IMR-90 (cell line): ENCODE data around the gene TBC1D16. TPM values are rescaled to one million over a fixed set of nuclear protein-coding genes. Genes with fewer than 3 reads are reported as not detected.

Experiments
- ATAC-seq: fragments of 200-7000 bp; cut with Tn5 transposase; 2 replicates; pipeline ENCODE4 v1.9.1; 2020; ENCODE audit warnings: low read depth, mild to moderate bottlenecking, moderate library complexity
- BruUV-seq: library from RNA; stranded (reverse); fragments of 400-500 nt; replicated peaks from 2 replicates; lab custom pipeline; 2021; lab: Mats Ljungman, UMichigan
- CTCF ChIA-PET: fragments of 300-600 bp; formaldehyde crosslinking; extraction: SDS; loops from one replicate; lab custom pipeline; 2021; ENCODE audit warnings: antibody characterized with exemption; lab: Yijun Ruan, JAX
- POLR2A ChIA-PET: fragments of 300-600 bp; sonication (Branson Sonifier 250); formaldehyde crosslinking; loops from one replicate; lab custom pipeline; 2022; ENCODE audit warnings: antibody characterized with exemption; ENCODE audit not compliant: unreplicated experiment; lab: Charles Lee
- DNase-seq: peaks from one replicate; pipeline ENCODE4 v3.0.0; 2013
- H2AFZ ChIP-seq: replicated peaks from 2 replicates; pipeline ENCODE3; 2013; ENCODE audit warnings: low read length, mild to moderate bottlenecking; ENCODE audit not compliant: poor library complexity
- H2AK5ac ChIP-seq: 2 replicates; pipeline ENCODE4 v1.6.1; 2013; ENCODE audit warnings: low read depth, low read length, inconsistent platforms
- H2AK9ac ChIP-seq: replicated peaks from 2 replicates; pipeline ENCODE3; 2013; ENCODE audit warnings: mild to moderate bottlenecking, low read depth, low read length, moderate library complexity; ENCODE audit not compliant: poor library complexity
- H2BK120ac ChIP-seq: 2 replicates; pipeline ENCODE4 v1.6.1; 2013; ENCODE audit warnings: low read depth, low read length, inconsistent platforms
- H2BK15ac ChIP-seq: 3 replicates; pipeline ENCODE4 v1.6.1; 2013; ENCODE audit warnings: low read depth, low read length, inconsistent platforms
- H2BK20ac ChIP-seq: 2 replicates; pipeline ENCODE4 v1.6.1; 2013; ENCODE audit warnings: low read depth, mild to moderate bottlenecking, inconsistent platforms, low read length, moderate library complexity
- H2BK5ac ChIP-seq: 2 replicates; pipeline ENCODE4 v1.6.1; 2013; ENCODE audit warnings: mild to moderate bottlenecking, low read depth, low read length, inconsistent platforms; ENCODE audit not compliant: poor library complexity, severe bottlenecking
- H3K14ac ChIP-seq: replicated peaks from 2 replicates; pipeline ENCODE4 v1.6.1; 2013; ENCODE audit warnings: low read depth, low read length, inconsistent platforms
- H3K18ac ChIP-seq: 2 replicates; pipeline ENCODE4 v1.6.1; 2013; ENCODE audit warnings: low read depth, low read length, control low read depth
- H3K23ac ChIP-seq: 2 replicates; pipeline ENCODE4 v1.6.1; 2013; ENCODE audit warnings: low read depth, low read length, inconsistent platforms
- H3K27ac ChIP-seq: 2 replicates; pipeline ENCODE4 v1.5.1; 2013; ENCODE audit warnings: mild to moderate bottlenecking, control low read depth, low read length; ENCODE audit not compliant: insufficient read depth
- H3K27me3 ChIP-seq: 2 replicates; pipeline ENCODE4 v1.6.1; 2013; ENCODE audit warnings: low read length; ENCODE audit not compliant: control insufficient read depth, insufficient read depth
- H3K36me3 ChIP-seq: 2 replicates; pipeline ENCODE4 v1.6.1; 2013; ENCODE audit warnings: low read length, mixed read lengths; ENCODE audit not compliant: control insufficient read depth, insufficient read depth
- H3K4ac ChIP-seq: 2 replicates; pipeline ENCODE4 v1.6.1; 2013; ENCODE audit warnings: low read depth, low read length, inconsistent platforms
- H3K4me1 ChIP-seq: 2 replicates; pipeline ENCODE4 v1.6.1; 2013; ENCODE audit warnings: low read length, mixed read lengths; ENCODE audit not compliant: control insufficient read depth, insufficient read depth
- H3K4me2 ChIP-seq: 2 replicates; pipeline ENCODE4 v1.6.1; 2013; ENCODE audit warnings: low read depth, mild to moderate bottlenecking, control low read depth, low read length, moderate library complexity
- H3K4me3 ChIP-seq: 2 replicates; pipeline ENCODE4 v1.5.1; 2013; ENCODE audit warnings: low read depth, mild to moderate bottlenecking, control low read depth, low read length, moderate library complexity; ENCODE audit not compliant: insufficient read depth
- H3K56ac ChIP-seq: 2 replicates; pipeline ENCODE4 v1.6.1; 2013; ENCODE audit warnings: low read length, inconsistent platforms; ENCODE audit not compliant: insufficient read depth; ENCODE audit errors: extremely low read depth
- H3K79me1 ChIP-seq, 2 experiments: 2 replicates each; pipeline ENCODE4 v1.6.1; 2013; ENCODE audit warnings: low read length in 2 of 2, inconsistent platforms in 1 of 2, low read depth in 1 of 2
- H3K9ac ChIP-seq: 2 replicates; pipeline ENCODE4 v1.6.1; 2013; ENCODE audit warnings: low read depth, low read length, control low read depth
- H3K9me1 ChIP-seq: 2 replicates; pipeline ENCODE4 v1.6.1; 2013; ENCODE audit warnings: low read length, inconsistent platforms; ENCODE audit not compliant: insufficient read depth
- H3K9me3 ChIP-seq: 2 replicates; pipeline ENCODE4 v1.6.1; 2013; ENCODE audit warnings: low read length; ENCODE audit not compliant: control insufficient read depth, insufficient read depth
- H4K20me1 ChIP-seq: 2 replicates; pipeline ENCODE4 v1.6.1; 2013; ENCODE audit warnings: low read length, inconsistent platforms; ENCODE audit not compliant: insufficient read depth
- H4K5ac ChIP-seq: 2 replicates; pipeline ENCODE4 v1.6.1; 2013; ENCODE audit warnings: mild to moderate bottlenecking, low read depth, low read length, control low read depth
- H4K8ac ChIP-seq, 2 experiments: 2 replicates each; pipeline ENCODE4 v1.6.1; 2013; ENCODE audit warnings: low read depth in 2 of 2, low read length in 2 of 2, control low read depth in 1 of 2, inconsistent platforms in 1 of 2
- H4K91ac ChIP-seq: 2 replicates; pipeline ENCODE4 v1.6.1; 2013; ENCODE audit warnings: low read depth, low read length, inconsistent platforms; ENCODE audit not compliant: insufficient read depth
- MAFK ChIP-seq: IDR thresholded peaks from 2 replicates; pipeline ENCODE4 v1.6.1; 2012; ENCODE audit warnings: low read depth, low read length, improper control_type of control experiment
- POLR2A ChIP-seq: IDR thresholded peaks from 2 replicates; pipeline ENCODE4 v1.6.1; 2012; ENCODE audit warnings: mild to moderate bottlenecking, low read depth, low read length
- WGBS, 2 experiments: methylation state at CpG; one replicate each; pipeline versions ENCODE4 v1.1.5 to v1.1.7; 2013; ENCODE audit warnings: missing lambda C conversion rate in 2 of 2; ENCODE audit not compliant: insufficient read length in 1 of 2; ENCODE audit errors: extremely low coverage in 2 of 2; 5-methylcytosine and 5-hydroxymethylcytosine counted together
- dilution Hi-C: fragments of 300-500 bp; cut with HindIII; formaldehyde crosslinking; loops from one replicate; pipeline ENCODE4 v1.14.3; 2018; ENCODE audit warnings: low sequenced_read_pairs; ENCODE audit not compliant: unreplicated experiment
- in situ Hi-C: fragments of 300-500 bp; cut with MboI; formaldehyde crosslinking; loops from 3 replicates; pipeline ENCODE4 v1.14.3; 2019; ENCODE audit warnings: low sequenced_read_pairs, inconsistent platforms, mixed read lengths
- intact Hi-C: fragments of 100-400 bp; cut with micrococcal nuclease; formaldehyde crosslinking; loops from 2 replicates; pipeline ENCODE4 v1.10.0; 2022
- polyA plus RNA-seq, 3 experiments: library from polyadenylated mRNA; depleted of rRNA; stranded (reverse); fragments of >200 nt; gene quantifications; 2 replicates each; pipeline ENCODE4 v1.2.3, GENCODE V29; 2012; ENCODE audit warnings: low replicate concordance in 1 of 3
- total RNA-seq: library from RNA; depleted of rRNA; stranded (reverse); fragments of >200 nt; gene quantifications from 2 replicates; pipeline ENCODE4 v1.2.3, GENCODE V29; 2012

The TBC1D16 gene
- total and polyA plus RNA-seq, 2 of the 4 experiments (the other 2 are of a cell fraction), result 10.1 to 16.7 TPM

- no peak overlapping the region for H3K4me2 ChIP-seq
- no peak overlapping the region for H3K4me3 ChIP-seq
- no peak overlapping the region for H2BK120ac ChIP-seq
- no peaks in the 10 kb centered on the region for H3K36me3 ChIP-seq
- H4K20me1 ChIP-seq, result no peaks in the 10 kb centered on the region
- DNase-seq, result peak; percentile 26
- no peak overlapping the region for H4K91ac ChIP-seq
- no peak overlapping the region for H2AFZ ChIP-seq
- BruUV-seq, result no TSS peak
- H3K9me3 ChIP-seq, result peaks cover 2% of the 10 kb centered on the region; the same call in 1 of the 2 replicates
- no peak overlapping the region for H2BK15ac ChIP-seq
- intact Hi-C loops (no loop called here), in situ Hi-C loops (no loop called here), dilution Hi-C loops (no loop called here)
- H2BK5ac ChIP-seq, result no peak overlapping the region
- CTCF ChIA-PET, result interaction anchor here (1.1 kb wide), 1 partner anchor 9 kb away, joined by 3 read pairs; no protein-coding TSS in a partner anchor
- H3K9ac ChIP-seq, result no peak overlapping the region
- no peak overlapping the region for H3K56ac ChIP-seq
- H4K8ac ChIP-seq, result no peak overlapping the region
- H4K5ac ChIP-seq, result no peak overlapping the region
- POLR2A ChIA-PET, result no interaction called here
- TF ChIP-seq POLR2A, result no peak
- TF ChIP-seq MAFK, result peak; percentile 32; the same call in 1 of the 2 replicates
- no peak overlapping the region for H3K18ac ChIP-seq
- H3K23ac ChIP-seq, result no peak overlapping the region
- H3K79me1 ChIP-seq, result peaks cover 18 to 19% of the 10 kb centered on the region in 2 experiments
- no peak overlapping the region for H2AK9ac ChIP-seq
- no peak overlapping the region for H3K14ac ChIP-seq
- H3K4ac ChIP-seq, result no peak overlapping the region
- H2BK20ac ChIP-seq, result no peak overlapping the region
- no peaks in the 10 kb centered on the region for H3K4me1 ChIP-seq
- H3K27ac ChIP-seq, result no peak overlapping the region
- H2AK5ac ChIP-seq, result no peak overlapping the region
- H3K27me3 ChIP-seq, result no peaks in the 10 kb centered on the region
- 0 out of 2 replicates have a peak, but pooled peaks cover 3% of the 10 kb centered on the region for H3K9me1 ChIP-seq
- ATAC-seq, result no peak
- no CpG with 5 or more reads among the region's 9 CpGs for WGBS, 2 experiments
These were observed 74.7 kb downstream of the TBC1D16 start for GRCh38 chr17:79960788-79961522.
